ENCODE measurements around the gene AUP1.

AUP1 gene

GRCh38 chr2:74529357-74530238, at the start of gene AUP1, which contains the start of gene HTRA2:
Gene AUP1 (minus strand): TSS chr2:74529706. CDS start chr2:74529629, 77 bp downstream.
Gene HTRA2 (plus strand): TSS chr2:74529933. CDS start chr2:74530007, 74 bp downstream.
- TF ChIP-seq CTCF (conservative IDR thresholded peaks at IDR 0.05; ENCODE audit: control insufficient read depth, insufficient read depth, low read depth, low read length) = no peak

GRCh38 chr2:74578408-74578807, 48.9 kb upstream of the AUP1 start:
- no peak for TF ChIP-seq CTCF (conservative IDR thresholded peaks at IDR 0.05; ENCODE audit: control insufficient read depth, insufficient read depth, low read depth, low read length)
- DNase-seq (ENCODE audit: low read depth) = no peak
- H3K4me3 ChIP-seq (ENCODE audit: control insufficient read depth, low read depth, low read length) = no peak overlapping the region

More at GRCh38 chr2:74529357-74530238, at the start of gene AUP1, which contains the start of gene HTRA2:
- peak; percentile 99 for DNase-seq (ENCODE audit: low read depth)
- peak within 1 kb of the TSS; percentile 98 for H3K4me3 ChIP-seq (ENCODE audit: control insufficient read depth, low read depth, low read length)

- TF ChIP-seq CTCF (conservative IDR thresholded peaks at IDR 0.05; ENCODE audit: control insufficient read depth, insufficient read depth, low read depth, low read length) = no peak
- no peak overlapping the region for H3K4me3 ChIP-seq (ENCODE audit: control insufficient read depth, low read depth, low read length)
- DNase-seq (ENCODE audit: low read depth) = peak; percentile 70
These were observed 47.9 kb upstream of the AUP1 start for GRCh38 chr2:74577448-74577847.

GRCh38 chr2:74576863-74577229, 47.3 kb upstream of the AUP1 start:
- TF ChIP-seq CTCF (conservative IDR thresholded peaks at IDR 0.05; ENCODE audit: control insufficient read depth, insufficient read depth, low read depth, low read length) = peak; percentile 36
- H3K4me3 ChIP-seq (ENCODE audit: control insufficient read depth, low read depth, low read length) = no peak overlapping the region
- peak; percentile 96 for DNase-seq (ENCODE audit: low read depth)

GRCh38 chr2:74576211-74576862, 46.8 kb upstream of the AUP1 start:
- no peak for TF ChIP-seq CTCF (conservative IDR thresholded peaks at IDR 0.05; ENCODE audit: control insufficient read depth, insufficient read depth, low read depth, low read length)
- H3K4me3 ChIP-seq (ENCODE audit: control insufficient read depth, low read depth, low read length) = no peak overlapping the region
- peak; percentile 85 for DNase-seq (ENCODE audit: low read depth)

GRCh38 chr2:74575320-74575719, 45.8 kb upstream of the AUP1 start:
- DNase-seq (ENCODE audit: low read depth) = peak; percentile 61
- no peak for TF ChIP-seq CTCF (conservative IDR thresholded peaks at IDR 0.05; ENCODE audit: control insufficient read depth, insufficient read depth, low read depth, low read length)
- no peak overlapping the region for H3K4me3 ChIP-seq (ENCODE audit: control insufficient read depth, low read depth, low read length)
